SK-N-SH treated with all-trans-retinoic acid at 6 μM for 48 hours (cell line): ENCODE results near the gene NET1.

Experiments used
- ARNTL ChIP-seq: fragments of 450-650 bp; formaldehyde crosslinking; IDR thresholded peaks from 2 replicates; pipeline ENCODE4 v1.5.0; 2020; ENCODE audit warnings: low read depth, mild to moderate bottlenecking, moderate library complexity, borderline replicate concordance
- BACH2 ChIP-seq: fragments of 250-450 bp; sonication (Bioruptor Pico); IDR thresholded peaks from 2 replicates; pipeline ENCODE4 v1.9.0; 2021; ENCODE audit warnings: mild to moderate bottlenecking, borderline replicate concordance
- GLIS3 ChIP-seq: fragments of 250-450 bp; sonication (Bioruptor Pico); IDR thresholded peaks from 2 replicates; pipeline ENCODE4 v1.5.0; 2020; ENCODE audit warnings: mild to moderate bottlenecking, moderate library complexity
- RARB ChIP-seq: fragments of 250-450 bp; sonication (Bioruptor Pico); IDR thresholded peaks from 2 replicates; pipeline ENCODE4 v1.8.0; 2021; ENCODE audit warnings: mild to moderate bottlenecking, moderate library complexity
- SNAI2 ChIP-seq: fragments of 250-450 bp; sonication (Bioruptor Pico); IDR thresholded peaks from 2 replicates; pipeline ENCODE4 v1.5.0; 2020; ENCODE audit warnings: mild to moderate bottlenecking, moderate library complexity
- TCF4 ChIP-seq: fragments of 250-450 bp; sonication (Bioruptor Pico); IDR thresholded peaks from 2 replicates; pipeline ENCODE4 v1.8.0; 2021; ENCODE audit warnings: mild to moderate bottlenecking, moderate library complexity, borderline replicate concordance
- TOX ChIP-seq: fragments of 250-450 bp; sonication (Bioruptor Pico); IDR thresholded peaks from 2 replicates; pipeline ENCODE4 v1.8.0; 2021; ENCODE audit warnings: mild to moderate bottlenecking, moderate library complexity, borderline replicate concordance
- ZFP3 ChIP-seq: fragments of 250-450 bp; sonication (Bioruptor Pico); IDR thresholded peaks from 2 replicates; pipeline ENCODE4 v1.5.0; 2020; ENCODE audit warnings: mild to moderate bottlenecking, moderate library complexity
- ZFP30 ChIP-seq: fragments of 450-650 bp; formaldehyde crosslinking; IDR thresholded peaks from 2 replicates; pipeline ENCODE4 v1.5.0; 2022; ENCODE audit warnings: mild to moderate bottlenecking, moderate library complexity
- ZNF565 ChIP-seq: fragments of 450-650 bp; formaldehyde crosslinking; conservative IDR thresholded peaks from 2 replicates; pipeline ENCODE4 v1.5.0; 2020; ENCODE audit warnings: low read depth, mild to moderate bottlenecking, moderate library complexity
- ZNF8 ChIP-seq: fragments of 450-650 bp; formaldehyde crosslinking; IDR thresholded peaks from 2 replicates; pipeline ENCODE4 v1.5.0; 2020; ENCODE audit warnings: mild to moderate bottlenecking, moderate library complexity
- TF ChIP-seq, protein P1 (sequence below): fragments of 250-450 bp; sonication (Bioruptor Pico); IDR thresholded peaks from 2 replicates; pipeline ENCODE4 v1.8.0; 2020; ENCODE audit warnings: mild to moderate bottlenecking, moderate library complexity, borderline replicate concordance
- TF ChIP-seq, protein P2 (sequence below): fragments of 250-450 bp; sonication (Bioruptor Pico); IDR thresholded peaks from 2 replicates; pipeline ENCODE4 v1.5.1; 2020; ENCODE audit warnings: low read depth, mild to moderate bottlenecking, moderate library complexity
- TF ChIP-seq, protein P3 (sequence below): fragments of 250-450 bp; sonication (Bioruptor Pico); IDR thresholded peaks from 2 replicates; pipeline ENCODE4 v1.8.0; 2021; ENCODE audit warnings: low read depth, mild to moderate bottlenecking, moderate library complexity, borderline replicate concordance

DNA sequence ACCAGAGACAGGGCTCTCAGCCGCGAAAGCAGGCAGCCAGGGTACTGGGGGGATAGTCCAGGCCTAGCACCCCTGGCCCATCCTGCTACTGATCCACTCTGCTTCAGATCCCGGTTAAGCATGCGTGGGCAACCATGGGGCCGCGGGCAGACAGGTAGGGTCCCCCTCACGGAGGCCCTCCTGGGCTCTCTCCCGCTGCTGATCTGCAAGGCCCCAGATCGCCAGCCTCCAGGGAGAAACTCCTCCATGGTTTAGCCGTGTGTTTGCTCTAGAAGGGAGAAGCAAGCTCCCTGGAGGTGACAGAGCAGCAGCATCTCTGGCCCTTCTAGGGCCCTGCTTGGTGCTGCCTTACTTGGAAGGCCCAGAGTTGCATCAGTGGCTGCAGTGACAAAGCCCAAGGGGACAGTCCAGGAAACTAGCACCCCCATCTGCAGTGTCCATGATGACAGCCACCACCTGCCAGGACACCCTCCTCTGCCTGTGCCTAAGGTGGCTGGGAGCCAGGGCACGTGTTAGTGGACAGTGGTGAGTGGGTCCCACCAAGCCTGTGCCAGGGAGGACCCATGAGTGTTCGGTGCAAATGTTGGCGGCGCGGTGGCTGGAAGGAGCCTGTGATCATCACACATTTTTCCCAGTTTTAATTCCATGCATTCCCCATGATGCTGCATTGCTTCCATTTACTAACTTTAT, 57.9 kb downstream of the NET1 start:
- TF ChIP-seq, protein P1, sequence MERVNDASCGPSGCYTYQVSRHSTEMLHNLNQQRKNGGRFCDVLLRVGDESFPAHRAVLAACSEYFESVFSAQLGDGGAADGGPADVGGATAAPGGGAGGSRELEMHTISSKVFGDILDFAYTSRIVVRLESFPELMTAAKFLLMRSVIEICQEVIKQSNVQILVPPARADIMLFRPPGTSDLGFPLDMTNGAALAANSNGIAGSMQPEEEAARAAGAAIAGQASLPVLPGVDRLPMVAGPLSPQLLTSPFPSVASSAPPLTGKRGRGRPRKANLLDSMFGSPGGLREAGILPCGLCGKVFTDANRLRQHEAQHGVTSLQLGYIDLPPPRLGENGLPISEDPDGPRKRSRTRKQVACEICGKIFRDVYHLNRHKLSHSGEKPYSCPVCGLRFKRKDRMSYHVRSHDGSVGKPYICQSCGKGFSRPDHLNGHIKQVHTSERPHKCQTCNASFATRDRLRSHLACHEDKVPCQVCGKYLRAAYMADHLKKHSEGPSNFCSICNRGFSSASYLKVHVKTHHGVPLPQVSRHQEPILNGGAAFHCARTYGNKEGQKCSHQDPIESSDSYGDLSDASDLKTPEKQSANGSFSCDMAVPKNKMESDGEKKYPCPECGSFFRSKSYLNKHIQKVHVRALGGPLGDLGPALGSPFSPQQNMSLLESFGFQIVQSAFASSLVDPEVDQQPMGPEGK: no peak
- TF ChIP-seq TOX (no peak), SNAI2 (CRISPR knock-in tag) (no peak), BACH2 (CRISPR knock-in tag) (no peak), GLIS3 (no peak), TCF4 (no peak), ZNF8 (CRISPR knock-in tag) (no peak), RARB (CRISPR knock-in tag) (no peak), ZFP3 (no peak), ZFP30 (CRISPR knock-in tag) (no peak), ARNTL (CRISPR knock-in tag) (no peak), ZNF565 (CRISPR knock-in tag) (no peak)
- TF ChIP-seq, protein P2, sequence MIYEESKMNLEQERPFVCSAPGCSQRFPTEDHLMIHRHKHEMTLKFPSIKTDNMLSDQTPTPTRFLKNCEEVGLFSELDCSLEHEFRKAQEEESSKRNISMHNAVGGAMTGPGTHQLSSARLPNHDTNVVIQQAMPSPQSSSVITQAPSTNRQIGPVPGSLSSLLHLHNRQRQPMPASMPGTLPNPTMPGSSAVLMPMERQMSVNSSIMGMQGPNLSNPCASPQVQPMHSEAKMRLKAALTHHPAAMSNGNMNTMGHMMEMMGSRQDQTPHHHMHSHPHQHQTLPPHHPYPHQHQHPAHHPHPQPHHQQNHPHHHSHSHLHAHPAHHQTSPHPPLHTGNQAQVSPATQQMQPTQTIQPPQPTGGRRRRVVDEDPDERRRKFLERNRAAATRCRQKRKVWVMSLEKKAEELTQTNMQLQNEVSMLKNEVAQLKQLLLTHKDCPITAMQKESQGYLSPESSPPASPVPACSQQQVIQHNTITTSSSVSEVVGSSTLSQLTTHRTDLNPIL (CRISPR knock-in tag): no peak
- TF ChIP-seq, protein P3, sequence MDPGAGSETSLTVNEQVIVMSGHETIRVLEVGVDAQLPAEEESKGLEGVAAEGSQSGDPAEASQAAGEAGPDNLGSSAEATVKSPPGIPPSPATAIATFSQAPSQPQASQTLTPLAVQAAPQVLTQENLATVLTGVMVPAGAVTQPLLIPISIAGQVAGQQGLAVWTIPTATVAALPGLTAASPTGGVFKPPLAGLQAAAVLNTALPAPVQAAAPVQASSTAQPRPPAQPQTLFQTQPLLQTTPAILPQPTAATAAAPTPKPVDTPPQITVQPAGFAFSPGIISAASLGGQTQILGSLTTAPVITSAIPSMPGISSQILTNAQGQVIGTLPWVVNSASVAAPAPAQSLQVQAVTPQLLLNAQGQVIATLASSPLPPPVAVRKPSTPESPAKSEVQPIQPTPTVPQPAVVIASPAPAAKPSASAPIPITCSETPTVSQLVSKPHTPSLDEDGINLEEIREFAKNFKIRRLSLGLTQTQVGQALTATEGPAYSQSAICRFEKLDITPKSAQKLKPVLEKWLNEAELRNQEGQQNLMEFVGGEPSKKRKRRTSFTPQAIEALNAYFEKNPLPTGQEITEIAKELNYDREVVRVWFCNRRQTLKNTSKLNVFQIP (CRISPR knock-in tag): no peak
